GM12801 (cell line): ENCODE results near the gene NCAPH2.

Experiments
- CTCF ChIP-seq: IDR thresholded peaks from one replicate; pipeline ENCODE4 v1.5.1; 2011; ENCODE audit warnings: control low read depth; ENCODE audit not compliant: insufficient read length; ENCODE audit errors: extremely low read depth

The NCAPH2 gene

DNA sequence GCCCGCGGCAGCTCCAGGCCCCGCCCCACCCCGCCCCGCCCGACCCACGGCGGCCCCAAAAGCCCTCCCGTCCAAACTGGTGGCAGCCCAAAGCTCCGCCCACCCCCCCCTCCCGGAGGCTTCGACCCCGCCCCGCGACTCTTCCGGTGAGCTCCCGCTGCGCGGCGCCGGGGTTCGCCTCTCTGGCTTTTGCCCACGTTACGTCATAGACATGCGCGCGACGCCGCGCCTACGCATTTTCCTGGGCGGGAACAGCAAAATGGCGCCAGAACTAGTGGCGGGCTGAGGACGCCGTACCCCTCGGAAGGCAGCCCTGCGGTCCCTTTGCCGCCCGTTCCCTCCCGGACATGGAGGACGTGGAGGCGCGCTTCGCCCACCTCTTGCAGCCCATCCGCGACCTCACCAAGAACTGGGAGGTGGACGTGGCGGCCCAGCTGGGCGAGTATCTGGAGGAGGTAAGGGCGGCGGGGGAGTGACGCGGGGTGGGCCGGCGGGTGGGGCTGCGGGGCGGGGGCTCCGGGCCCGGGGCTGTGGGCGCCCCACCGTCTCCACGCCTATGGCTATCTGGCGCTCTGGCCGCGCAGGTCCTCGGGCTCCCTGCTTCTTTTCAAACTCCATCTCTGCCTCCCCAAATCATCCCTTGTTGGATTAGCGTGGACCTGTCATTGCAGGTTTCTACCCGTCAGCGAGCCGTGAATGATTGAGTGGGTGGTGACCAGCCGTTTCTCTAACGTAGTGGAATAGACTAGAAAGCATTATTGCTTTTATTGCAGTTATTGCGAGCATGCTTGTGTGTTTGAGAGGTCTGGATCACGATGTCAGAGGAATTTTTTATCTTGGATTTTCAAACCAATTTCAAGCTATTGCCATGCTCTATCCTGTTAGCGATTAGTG, at the start of gene NCAPH2:
TSS of gene NCAPH2 (plus strand) at position 234 of the 894 bp plus-strand sequence. CDS start at position 348, 114 bp downstream.
- no peak for TF ChIP-seq CTCF

- no peak for TF ChIP-seq CTCF
Measured at GRCh38 chr22:50459016-50459415, 49.0 kb upstream of the NCAPH2 start.

DNA sequence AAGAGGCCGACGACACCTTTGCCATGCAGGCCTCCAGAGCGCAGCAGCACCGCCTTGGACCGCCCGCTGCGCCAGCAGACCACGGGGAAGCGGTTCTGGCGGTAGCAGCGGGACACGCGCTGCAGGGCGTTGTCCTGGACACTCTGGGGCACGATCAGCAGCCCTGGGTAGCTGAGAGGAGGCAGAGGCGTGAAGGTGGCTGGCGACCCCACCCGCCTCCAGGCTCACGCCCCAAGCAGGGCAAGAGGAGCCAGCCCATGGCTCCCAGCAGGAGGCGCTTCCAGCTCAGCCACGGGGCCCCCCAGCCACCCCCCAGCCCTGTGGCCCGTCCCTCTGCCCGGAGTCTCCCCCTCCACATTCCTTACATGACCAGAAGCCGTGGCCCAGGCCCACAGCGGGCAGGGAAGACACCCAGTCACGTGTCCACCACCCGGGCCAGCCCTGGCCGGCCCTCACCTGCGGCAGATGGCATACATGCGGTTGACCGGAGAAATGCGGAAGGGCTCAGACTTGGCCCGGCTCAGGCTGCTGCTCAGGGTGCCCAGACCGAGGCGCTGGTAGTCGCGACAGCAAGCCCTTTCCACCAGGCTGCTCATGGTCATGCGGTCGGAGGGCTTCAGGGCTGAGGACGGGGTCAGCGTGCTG, 48.4 kb upstream of the NCAPH2 start:
- no peak for TF ChIP-seq CTCF

- no peak for TF ChIP-seq CTCF
Measured at GRCh38 chr22:50460938-50461337, 47.1 kb upstream of the NCAPH2 start.

GRCh38 chr22:50461536-50461935, 46.5 kb upstream of the NCAPH2 start:
- no peak for TF ChIP-seq CTCF

DNA sequence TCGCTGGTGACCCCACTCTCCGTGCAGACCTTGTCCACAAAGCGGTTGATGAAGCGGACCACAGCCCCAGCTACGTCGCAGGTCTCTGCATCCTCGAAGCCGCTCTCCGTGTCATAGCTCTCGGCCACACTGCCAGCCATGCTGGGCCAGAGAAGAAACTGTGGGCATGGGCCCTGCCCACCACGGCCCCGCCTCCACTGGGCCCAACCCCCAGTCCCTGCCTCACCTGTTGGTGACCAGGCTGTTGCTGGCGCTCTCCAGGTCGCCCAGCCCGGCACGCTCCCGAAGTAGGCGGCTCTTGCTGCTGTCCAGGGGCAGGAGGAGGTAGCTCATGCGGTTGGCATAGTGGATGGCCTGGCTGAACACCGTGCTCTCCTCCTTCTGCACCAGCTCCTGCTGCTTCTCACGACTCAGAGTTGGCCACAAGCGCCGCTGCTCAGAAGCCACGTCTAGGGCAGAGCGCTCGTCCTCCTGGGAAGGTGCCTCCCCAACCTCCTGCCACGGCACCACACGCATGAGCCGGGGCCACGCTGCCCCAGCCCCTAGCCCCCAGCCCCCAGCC, 46.0 kb upstream of the NCAPH2 start:
- TF ChIP-seq CTCF = no peak

- TF ChIP-seq CTCF = no peak
Measured at GRCh38 chr22:50463188-50463900, 44.7 kb upstream of the NCAPH2 start.
